ENCODE data around the gene PCK1.

PCK1 gene

DNA sequence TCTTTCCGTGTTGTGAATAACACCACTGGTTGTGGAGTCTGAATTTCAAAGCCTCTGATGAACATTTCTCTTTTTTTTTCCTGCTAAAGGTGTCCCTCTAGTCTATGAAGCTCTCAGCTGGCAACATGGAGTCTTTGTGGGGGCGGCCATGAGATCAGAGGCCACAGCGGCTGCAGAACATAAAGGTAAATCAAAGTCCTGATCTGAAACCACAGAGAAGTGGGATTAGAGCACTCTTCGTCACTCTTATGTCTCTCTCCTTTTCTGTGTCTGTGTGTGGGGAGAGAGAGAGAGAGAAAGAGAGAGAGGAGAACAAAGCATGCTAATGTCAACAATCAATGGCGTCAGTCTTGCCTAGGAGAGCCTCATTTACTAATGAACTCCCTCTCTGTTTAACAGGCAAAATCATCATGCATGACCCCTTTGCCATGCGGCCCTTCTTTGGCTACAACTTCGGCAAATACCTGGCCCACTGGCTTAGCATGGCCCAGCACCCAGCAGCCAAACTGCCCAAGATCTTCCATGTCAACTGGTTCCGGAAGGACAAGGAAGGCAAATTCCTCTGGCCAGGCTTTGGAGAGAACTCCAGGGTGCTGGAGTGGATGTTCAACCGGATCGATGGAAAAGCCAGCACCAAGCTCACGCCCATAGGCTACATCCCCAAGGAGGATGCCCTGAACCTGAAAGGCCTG is 4.2 kb downstream of the PCK1 start:
- H3K27me3 ChIP-seq (replicated peaks; ENCODE audit: control insufficient read depth, insufficient read depth, low read length) = peaks cover 2% of the 10 kb centered on the region; the same call in 1 of the 2 replicates
- H3K36me3 ChIP-seq (ENCODE audit: control insufficient read depth, insufficient read depth, low read length) = no peaks in the 10 kb centered on the region
- TF ChIP-seq, protein P1, sequence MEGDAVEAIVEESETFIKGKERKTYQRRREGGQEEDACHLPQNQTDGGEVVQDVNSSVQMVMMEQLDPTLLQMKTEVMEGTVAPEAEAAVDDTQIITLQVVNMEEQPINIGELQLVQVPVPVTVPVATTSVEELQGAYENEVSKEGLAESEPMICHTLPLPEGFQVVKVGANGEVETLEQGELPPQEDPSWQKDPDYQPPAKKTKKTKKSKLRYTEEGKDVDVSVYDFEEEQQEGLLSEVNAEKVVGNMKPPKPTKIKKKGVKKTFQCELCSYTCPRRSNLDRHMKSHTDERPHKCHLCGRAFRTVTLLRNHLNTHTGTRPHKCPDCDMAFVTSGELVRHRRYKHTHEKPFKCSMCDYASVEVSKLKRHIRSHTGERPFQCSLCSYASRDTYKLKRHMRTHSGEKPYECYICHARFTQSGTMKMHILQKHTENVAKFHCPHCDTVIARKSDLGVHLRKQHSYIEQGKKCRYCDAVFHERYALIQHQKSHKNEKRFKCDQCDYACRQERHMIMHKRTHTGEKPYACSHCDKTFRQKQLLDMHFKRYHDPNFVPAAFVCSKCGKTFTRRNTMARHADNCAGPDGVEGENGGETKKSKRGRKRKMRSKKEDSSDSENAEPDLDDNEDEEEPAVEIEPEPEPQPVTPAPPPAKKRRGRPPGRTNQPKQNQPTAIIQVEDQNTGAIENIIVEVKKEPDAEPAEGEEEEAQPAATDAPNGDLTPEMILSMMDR (IDR thresholded peaks at IDR 0.05; ENCODE audit: insufficient read depth, low read length, poor library complexity, severe bottlenecking) = no peak
- no peak for DNase-seq (ENCODE audit: extremely low read depth, insufficient read length)
- no peak overlapping the region for H3K4me3 ChIP-seq (replicated peaks; ENCODE audit: low read depth, low read length)

DNA sequence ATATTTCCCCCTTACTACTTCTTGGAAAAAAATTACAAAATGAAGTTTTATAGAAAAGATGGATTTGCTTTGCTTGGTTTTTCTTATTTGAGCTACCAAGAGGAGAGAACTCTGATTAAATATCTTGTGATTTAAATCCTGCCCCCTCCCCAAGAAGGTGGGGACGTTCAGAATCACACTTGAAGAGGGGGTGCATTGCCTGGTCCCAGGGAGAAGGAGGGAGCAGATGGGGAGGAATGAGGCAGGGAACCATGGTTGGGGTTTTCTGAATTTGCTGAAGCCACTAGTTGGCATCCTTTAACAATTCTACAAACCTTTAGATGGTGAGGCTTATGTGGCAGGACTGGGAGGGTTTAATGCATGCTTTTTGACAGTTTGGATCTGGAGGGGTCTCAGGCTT is 5.5 kb downstream of the PCK1 start:
- TF ChIP-seq, protein P1 (IDR thresholded peaks at IDR 0.05; ENCODE audit: insufficient read depth, low read length, poor library complexity, severe bottlenecking) = no peak
- Histone ChIP-seq H3K27me3 (replicated peaks; ENCODE audit: control insufficient read depth, insufficient read depth, low read length) (peaks cover 2% of the 10 kb centered on the region; the same call in 1 of the 2 replicates), H3K4me3 (replicated peaks; ENCODE audit: low read depth, low read length) (no peak overlapping the region), H3K36me3 (ENCODE audit: control insufficient read depth, insufficient read depth, low read length) (no peaks in the 10 kb centered on the region)
- DNase-seq (ENCODE audit: extremely low read depth, insufficient read length) = no peak

DNA sequence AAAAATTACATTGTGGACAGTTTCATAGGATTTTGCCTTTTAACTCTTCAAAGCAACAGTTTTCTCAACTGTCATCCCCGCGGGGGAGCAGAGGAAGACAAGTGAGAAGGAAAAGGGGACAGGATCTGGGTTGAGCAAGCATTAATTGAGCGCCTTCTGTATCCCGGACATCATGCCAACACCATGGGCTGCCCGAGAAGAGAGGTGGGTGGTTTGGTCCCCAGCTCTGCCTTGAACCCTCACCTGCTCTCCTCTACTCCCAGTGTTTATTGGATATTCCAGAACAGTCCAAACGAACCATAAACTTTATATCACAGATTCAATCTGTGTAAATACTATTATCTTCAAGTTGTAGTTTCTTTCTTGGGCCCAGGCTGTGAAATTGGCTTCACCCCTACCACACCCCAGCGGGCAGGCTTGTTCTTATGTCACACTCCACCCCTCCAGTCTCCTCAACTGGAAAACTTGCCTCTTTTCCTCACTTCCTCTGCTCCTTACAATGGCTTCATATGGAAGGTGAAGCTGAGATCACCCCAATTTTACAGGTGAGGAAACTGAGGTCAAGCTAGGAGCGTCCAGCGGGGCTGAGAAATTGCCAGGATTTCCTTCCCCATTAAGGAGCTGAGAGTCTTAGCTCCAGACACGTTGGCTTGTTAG is 6.0 kb downstream of the PCK1 start:
- no peak overlapping the region for H3K4me3 ChIP-seq (replicated peaks; ENCODE audit: low read depth, low read length)
- H3K27me3 ChIP-seq (replicated peaks; ENCODE audit: control insufficient read depth, insufficient read depth, low read length) = no peaks in the 10 kb centered on the region; the same call in 1 of the 2 replicates
- no peak for DNase-seq (ENCODE audit: extremely low read depth, insufficient read length)
- H3K36me3 ChIP-seq (ENCODE audit: control insufficient read depth, insufficient read depth, low read length) = no peaks in the 10 kb centered on the region
- TF ChIP-seq, protein P1 (IDR thresholded peaks at IDR 0.05; ENCODE audit: insufficient read depth, low read length, poor library complexity, severe bottlenecking) = no peak

DNA sequence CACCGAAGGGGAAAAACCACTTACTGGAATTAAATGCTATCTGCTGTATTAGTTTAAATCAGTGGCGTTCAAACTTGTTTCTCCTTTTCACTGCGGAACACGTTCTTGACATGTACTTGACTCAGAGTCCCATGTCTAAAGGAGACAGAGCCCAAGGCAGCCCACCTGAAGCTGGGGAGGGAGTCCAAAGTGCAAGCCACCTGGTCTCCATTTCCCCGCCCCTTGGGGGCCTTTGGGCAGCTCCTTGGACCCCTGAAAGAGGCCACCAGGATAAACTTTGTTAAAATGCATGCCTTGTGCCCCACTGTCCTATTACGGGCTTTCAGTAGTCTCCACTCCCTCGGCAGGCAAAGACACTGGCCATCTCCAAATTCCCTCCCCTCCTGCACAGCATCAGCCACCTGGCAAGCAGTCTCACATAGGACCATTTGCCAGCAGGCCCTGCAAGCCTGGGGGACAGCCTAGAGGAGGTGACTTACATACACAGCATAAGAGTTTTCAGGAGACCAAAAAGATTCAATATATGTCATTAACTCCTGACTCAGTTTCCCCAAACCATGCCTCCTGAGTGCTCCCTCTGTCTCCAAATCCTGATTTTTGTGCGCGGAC is 6.7 kb downstream of the PCK1 start:
- TF ChIP-seq, protein P1 (IDR thresholded peaks at IDR 0.05; ENCODE audit: insufficient read depth, low read length, poor library complexity, severe bottlenecking) = no peak
- Histone ChIP-seq H3K27me3 (replicated peaks; ENCODE audit: control insufficient read depth, insufficient read depth, low read length) (no peaks in the 10 kb centered on the region; the same call in 1 of the 2 replicates), H3K4me3 (replicated peaks; ENCODE audit: low read depth, low read length) (no peak overlapping the region), H3K36me3 (ENCODE audit: control insufficient read depth, insufficient read depth, low read length) (no peaks in the 10 kb centered on the region)
- DNase-seq (ENCODE audit: extremely low read depth, insufficient read length) = no peak

DNA sequence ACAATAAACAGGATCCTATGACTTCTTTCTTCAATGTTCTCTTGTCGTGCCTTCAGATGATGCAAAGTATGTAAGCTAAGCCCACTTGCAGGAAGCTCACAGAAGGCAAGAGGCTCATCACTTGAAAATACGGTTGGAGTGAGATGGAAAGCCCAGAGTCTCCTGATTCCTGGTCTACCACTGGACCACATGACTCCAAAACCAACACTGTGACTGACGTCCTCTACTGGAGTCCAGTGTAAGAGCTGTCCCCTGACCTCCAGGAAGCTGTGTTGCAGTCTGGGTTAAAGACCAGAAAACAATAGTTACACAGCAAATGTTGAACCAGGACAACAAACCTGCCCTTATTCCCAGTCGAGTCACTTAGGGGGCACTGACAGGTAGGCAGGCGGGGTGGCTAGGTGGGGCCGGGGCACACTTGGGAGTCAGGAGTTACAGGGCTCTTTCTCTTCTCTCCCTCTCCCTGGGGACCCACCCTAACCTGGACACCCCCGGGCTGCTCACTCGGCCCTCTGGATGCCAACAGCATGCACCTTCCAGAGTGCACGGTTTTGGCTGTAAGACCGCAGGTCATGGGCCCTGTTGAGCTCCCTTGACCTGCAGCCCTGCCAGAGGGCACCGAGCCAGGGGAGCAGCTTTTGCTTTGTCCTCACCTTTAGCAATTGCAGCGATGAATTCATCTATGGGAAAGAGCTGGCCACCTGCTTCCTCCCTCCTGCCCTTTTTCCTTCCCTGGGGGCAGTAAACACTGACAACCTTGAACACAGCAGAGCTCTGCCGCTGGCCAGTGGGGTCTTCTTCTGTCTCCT is 7.4 kb downstream of the PCK1 start:
- H3K4me3 ChIP-seq (replicated peaks; ENCODE audit: low read depth, low read length) = no peak overlapping the region
- TF ChIP-seq, protein P1 (IDR thresholded peaks at IDR 0.05; ENCODE audit: insufficient read depth, low read length, poor library complexity, severe bottlenecking) = no peak
- H3K36me3 ChIP-seq (ENCODE audit: control insufficient read depth, insufficient read depth, low read length) = no peaks in the 10 kb centered on the region
- DNase-seq (ENCODE audit: extremely low read depth, insufficient read length) = no peak
- H3K27me3 ChIP-seq (replicated peaks; ENCODE audit: control insufficient read depth, insufficient read depth, low read length) = peaks cover 2% of the 10 kb centered on the region
